NCI-H1417 (cell line): Measurements from ENCODE around the gene PRKG1.
"Not testable (repeated sequence)": the region's sequence is repeated elsewhere in the genome, so short reads cannot be mapped to it uniquely, and the experiment has no call there.

ENCODE experiments used
- DNase-seq, 3 experiments: peaks; one replicate each; lab custom pipeline; 2025; lab: John Stamatoyannopoulos, UW

The PRKG1 gene

DNA sequence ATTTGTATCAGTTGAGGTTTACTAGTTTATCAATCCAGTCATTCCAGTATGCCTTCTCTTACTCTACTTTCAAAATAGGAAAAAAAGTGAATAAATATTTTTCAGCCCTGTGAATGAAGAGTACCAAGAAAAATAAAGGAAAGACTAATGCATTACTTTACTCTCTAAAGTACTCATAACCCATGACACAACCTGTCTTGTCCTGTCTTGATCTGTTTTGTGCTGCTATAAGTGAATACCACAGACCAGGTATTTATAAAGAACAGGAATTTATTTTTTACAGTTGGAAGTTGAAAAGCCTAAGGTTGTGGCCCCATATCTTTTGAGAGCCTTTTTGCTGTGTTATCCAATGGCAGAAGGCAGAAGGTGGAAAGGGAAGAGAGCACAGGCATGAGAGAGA is 1045.2 kb downstream of the PRKG1 start:
- no peak for DNase-seq

DNA sequence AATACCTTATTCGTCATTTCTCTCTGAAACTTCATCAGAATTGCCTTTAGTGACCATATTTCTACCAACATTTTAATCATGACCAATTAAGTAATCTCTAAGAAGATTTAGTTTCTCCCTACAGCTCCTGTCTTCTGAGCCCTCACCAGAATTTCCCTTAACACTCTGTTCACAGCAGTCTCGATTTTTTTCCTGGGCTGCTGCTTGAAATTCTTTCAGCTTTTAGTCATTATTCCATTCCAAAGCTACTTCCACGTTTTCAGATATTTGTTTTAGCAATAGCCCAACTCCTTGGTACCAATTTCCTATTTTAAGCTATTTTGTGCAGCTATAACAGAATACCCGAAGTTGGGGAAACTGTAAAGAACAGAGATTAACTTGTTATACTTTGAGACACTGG is 1047.4 kb downstream of the PRKG1 start:
- DNase-seq = no peak

DNA sequence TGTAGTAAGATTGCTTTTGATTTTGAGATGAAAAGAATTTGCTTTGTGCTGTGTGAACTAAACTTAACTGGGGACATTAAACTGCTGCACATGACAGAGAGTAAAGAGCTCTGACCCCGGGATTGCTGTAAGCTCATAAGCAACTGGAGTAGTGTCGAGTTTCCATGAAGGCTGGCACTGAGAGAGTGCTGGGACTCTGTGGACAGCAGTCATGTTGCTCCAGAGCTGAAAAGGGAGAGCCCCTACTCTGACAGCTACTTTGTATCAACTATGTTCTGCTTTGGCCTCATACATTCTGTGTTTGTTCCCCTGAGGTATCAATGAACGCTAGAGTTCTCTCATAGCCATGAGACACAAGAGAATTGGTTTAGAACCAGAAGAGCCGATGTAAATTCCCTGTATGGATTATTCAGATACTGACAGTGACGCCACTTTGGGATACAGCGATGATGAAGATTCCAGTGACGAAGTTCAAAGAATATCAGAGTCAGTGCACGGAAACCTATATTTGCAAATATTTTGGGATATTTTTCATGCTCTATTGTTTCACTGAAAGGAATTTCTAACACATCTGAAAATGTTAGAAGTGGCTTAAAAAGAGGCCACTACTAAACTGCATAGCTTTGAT is 1053.9 kb downstream of the PRKG1 start:
- DNase-seq = peak in 1 of 3 experiments; percentile 1

DNA sequence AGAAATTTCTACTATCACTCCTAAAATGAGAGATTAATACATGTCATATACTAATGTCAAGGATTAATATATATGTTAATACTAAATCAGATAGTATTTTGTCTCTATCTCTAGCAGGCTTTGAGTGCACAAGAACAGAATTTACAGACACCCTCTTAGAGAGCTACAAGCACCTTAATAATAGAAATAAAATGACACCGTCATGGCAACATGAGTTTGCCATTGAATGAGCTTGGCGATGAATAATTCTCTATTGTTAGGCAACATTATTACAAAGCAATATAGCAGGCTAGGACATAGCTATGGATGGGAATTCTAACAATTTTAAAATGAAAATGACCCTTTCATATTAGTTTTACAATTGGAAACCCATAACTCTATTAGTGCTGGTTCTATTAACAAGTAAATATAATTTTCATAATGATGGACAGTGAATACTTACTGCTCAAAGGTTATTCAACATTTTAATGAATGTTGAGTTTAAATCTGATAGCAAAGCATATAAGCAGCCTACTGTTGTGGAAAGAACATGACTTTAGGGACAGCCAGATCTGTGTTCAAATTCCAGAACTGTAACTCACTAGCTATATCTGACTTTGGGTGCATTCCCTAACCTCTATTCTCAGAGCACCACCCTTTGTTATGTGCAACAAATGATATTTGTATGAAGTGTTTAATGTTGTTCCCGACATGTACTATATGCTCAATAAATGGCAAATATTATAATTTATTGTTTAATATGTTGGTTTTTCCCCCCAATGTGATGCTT is 1055.3 kb downstream of the PRKG1 start:
- DNase-seq = peak in 1 of 3 experiments; percentile 2

DNA sequence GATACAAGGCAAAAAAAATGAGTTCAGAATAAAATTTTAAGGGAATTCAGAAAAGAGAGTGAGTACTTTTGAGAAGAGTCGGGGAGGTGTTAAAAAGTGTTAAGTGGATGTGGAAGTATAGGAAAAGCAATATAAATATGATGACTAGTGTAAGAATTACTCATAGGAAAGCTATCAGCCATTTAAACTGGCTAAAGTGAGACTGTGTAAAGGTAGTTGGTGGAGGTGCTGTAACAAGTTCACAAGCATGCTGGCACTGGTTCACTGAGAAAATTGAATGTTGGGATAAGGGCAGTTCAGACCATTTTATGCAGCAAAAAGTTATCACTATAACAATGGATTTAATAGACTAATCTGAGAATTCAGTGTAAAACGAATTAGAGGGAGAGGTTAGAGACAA is 1060.8 kb downstream of the PRKG1 start:
- no peak for DNase-seq

DNA sequence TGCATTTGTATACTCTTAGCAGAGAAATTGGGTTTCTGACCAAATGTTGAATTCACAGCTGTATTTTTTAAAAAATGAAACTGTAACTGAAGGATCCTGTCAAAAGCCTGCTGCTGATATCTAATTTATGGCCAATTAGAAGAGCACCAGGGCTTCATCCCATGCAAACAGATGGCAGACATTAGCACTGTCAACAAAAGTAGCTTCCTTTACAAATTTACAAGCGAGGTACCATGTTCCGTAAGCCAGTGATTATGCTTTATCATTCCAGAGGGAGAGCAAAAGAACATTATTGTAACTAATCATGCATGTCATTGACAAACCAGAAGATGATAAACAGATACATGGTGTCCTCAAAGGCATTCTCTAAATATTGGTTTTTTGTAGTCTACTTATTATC is 1062.6 kb downstream of the PRKG1 start:
- peak in 2 of 3 experiments; percentile 10 to 63 for DNase-seq

DNA sequence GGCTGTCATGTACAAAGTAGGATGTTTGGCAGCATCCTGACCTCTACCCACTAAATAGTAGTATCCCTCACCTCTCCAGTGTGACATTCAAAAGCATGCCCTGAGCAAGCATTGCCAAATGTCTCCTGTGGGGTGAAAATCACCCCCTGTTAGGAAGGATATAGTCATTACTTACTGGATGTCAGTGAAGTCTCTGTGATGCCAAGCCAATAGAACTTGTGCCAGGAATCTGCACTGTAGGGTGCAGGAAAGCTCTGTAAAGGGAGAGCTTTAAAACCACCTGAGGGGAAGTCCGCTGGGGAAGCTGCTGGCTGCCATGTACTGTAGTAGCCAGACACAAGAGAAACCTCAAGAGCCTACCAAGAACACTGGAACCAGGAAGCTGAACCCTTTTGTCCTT is 1069.1 kb downstream of the PRKG1 start:
- no peak for DNase-seq

DNA sequence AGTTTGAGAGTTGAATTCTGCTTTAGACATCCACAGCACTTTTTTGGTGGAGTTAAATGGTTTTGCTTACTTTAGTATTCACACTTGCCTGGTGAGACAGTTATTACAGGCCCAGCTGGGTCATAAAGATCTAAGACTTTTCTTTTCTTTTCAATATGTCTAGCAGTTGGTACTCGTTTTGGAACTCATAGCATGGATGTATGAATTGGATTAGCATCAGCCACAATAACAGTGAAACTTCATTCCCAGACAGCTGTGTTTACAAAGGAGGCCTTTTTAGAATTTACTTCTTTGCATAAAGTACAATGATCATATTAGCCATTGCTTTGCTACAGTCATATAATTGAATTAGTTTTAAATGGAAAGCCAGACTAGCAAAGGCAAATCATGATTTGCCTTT is 1071.3 kb downstream of the PRKG1 start:
- DNase-seq = peak in 1 of 3 experiments; percentile 2

DNA sequence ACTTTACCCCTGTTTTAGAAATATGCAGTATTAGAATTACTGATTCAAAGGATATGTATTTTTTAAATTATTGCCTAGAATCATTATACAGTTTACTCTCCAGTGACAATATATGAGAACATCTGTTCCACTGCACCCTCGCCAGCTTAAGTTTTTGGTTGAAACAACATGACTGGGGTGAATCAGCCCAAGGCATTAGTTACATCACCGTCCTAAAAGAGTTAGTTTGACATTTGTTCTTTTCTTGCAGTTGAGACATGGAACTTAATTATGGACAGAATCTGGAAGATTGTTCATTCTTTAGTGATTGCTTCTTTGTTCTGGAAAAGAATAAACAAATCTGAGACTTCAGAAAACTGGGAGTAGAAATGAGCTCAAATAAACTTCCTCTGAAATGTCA is 1072.5 kb downstream of the PRKG1 start:
- DNase-seq = no peak

DNA sequence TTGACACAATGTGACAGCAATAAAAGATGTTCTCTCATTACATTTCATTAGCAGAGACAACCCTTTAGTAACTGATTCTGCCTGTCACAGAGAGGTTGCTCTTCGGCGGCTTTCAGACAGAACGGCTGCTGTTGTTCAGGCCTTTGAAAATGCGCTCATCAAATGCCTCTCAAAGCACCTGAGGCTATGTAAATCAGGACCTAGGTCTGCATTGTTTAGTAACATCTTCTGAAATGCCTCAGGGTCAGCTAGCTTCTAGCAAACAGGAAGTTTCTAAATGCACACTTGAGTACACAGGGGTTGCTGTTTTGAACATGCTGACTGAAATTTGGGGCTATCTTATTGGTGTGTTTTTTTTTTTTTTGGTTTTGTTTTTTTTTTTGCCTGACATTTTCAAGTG is 1096.5 kb downstream of the PRKG1 start:
- peak in 1 of 3 experiments; percentile 33 for DNase-seq

DNA sequence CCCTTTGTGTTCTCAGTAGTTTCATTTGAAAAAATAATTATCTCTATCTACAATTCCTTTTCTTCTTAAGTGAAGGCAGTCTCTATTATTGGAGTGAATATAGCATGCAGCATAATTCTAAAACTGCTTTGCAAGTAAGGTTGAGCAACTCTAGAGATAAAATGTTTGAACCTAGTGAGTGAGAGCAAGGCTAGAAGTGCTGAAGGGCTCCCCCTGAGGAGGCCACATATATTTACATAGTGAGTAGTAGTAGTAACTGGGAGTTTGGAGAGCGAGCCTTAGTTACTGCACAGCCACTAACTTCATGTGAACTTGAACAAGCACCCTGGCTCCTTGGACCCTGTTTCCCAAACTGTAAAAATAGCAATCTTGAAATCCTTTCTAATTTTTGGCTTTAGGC is 1098.3 kb downstream of the PRKG1 start:
- no peak for DNase-seq

DNA sequence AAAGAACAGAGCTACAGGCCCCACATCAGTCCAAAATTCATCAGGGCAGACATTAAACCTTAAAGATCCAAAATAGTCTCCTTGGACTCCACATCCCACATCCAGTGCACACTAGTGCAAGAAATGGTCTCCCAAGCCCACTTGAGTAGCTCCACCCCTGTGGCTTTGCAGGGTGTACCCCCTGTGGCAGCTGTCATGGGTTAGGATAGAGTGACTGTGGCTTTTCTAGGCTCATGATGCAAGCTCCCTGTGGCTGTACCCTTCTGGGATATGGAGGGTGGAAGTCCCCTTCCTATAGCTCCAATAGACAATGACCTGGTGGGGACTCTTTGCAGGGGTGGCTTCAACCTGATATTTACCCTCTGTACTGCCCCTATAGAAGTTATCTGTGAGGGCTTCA is 1111.0 kb downstream of the PRKG1 start:
- DNase-seq = no peak

DNA sequence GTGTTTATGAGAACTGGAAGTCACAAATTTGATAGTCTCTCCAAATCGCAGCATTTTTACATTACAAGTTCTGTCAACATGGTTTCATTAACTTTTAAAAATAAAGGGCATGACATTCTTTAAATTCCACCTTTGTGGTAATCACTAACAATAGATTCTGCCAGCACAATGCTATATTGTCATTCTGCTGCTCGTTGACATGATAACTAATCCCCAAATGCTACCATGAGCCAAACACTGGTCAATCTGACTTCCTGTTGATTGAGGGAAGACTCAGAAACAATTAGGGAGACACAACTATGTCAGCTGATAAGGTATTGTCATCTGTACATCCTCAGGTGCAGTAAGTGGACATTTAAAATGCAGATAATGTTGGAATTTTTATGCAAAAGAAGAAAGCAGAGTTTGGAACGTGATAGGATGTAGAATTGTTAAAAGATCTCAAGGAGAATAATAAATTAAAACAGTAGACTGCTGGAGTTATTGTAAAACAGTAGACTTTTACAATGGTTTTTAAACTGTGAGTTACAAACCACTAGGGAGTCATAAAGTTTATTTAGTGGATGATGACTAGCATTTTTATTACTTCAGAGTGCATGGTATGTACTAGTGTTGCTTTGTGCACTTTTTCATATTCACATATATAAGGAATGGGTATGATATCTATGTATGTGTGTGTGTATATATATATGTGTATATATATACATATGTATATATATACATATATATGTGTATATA is 1113.4 kb downstream of the PRKG1 start:
- no peak for DNase-seq

DNA sequence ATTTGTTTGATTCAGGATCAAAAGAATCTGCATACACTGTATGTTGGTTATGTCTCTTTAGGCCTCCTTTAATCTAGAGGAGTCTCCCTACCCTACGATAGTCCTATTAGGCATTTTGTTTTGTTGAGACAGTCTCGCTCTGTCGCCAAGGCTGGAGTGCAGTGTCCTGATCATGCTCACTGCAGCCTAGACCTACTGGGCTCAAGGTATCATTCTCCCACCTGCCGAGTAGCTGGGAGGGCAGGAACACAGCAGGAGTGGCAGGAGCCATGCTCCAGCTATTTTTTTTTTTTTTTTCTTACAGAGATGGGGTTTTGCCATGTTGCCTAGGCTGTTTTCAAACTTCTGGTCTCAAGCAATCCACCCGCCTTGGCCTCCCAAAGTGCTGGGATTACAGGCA is 1116.8 kb downstream of the PRKG1 start:
- DNase-seq = no peak

DNA sequence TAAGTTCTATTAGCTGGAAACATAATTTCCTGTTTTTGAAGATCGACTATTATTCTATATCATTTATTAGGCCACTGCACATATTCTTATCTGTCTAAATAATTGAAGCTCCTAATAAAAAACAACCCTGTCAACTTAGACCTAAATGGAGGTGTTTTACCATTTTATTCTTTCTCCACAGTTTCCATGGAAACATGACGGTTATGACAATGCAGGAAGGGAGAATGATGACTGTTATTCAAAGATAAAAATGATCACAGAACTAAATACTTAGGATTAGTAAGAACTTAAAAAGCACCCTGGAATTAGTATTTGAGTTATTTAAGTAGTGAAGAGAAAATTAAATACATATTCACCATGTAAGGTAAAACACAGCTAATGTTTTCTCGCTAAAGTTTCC is 1119.9 kb downstream of the PRKG1 start:
- DNase-seq = peak in 1 of 3 experiments; percentile 3

DNA sequence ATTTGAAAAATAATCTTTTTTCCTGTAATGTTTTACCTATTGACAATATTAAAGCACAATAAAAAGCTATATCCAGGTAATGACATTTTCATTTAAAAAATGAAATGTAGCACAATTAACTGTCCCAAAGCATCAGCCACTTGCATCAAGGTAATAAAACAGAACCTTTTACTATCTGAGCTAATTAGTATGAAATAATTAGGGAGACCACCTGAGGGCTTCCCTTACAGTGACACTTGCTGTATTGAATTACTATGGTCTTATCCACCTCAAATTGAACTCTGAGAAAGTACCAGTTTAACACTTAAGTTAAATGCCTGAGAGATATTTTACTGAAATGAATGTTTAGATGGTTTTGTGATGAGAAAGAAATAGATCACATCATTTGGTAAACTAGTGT is 1120.4 kb downstream of the PRKG1 start:
- DNase-seq = no peak

DNA sequence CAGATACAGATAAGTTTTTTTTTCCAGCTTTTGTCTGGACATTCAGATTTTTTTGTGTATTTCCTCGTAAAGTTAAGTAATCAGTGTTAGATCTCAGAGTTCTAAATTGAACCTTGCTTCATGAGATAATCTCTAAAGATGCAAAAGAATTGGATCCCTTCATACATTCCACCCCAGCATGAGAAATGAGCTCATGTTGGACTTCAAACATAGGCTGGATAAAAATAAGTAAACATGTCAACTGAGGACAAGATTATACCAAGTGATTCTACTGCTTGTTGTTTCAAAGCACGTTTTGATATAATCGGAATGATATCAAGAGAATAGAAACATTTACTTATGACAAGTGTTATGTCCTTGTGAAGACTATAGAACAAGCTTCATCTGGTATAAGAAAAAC is 1122.8 kb downstream of the PRKG1 start:
- no peak for DNase-seq

DNA sequence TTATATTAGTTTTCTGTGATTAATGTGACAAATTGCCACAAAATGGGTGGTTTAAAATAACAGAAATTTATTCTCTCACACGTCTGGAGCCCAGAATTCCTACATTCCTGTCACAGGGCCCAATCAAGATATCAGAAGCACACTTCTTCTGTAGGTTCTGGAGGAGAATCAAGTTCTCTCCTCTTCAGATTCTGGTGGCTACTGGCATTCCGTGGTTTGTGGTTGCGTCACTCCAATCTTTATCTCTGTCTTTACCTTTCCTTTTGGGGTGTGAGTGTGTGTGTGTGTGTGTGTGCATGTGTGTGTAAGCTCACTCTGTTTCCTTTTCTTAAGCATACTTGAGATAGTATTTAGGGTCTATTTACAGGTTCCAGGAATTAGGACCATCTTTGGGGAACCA is 1124.3 kb downstream of the PRKG1 start:
- DNase-seq = no peak

DNA sequence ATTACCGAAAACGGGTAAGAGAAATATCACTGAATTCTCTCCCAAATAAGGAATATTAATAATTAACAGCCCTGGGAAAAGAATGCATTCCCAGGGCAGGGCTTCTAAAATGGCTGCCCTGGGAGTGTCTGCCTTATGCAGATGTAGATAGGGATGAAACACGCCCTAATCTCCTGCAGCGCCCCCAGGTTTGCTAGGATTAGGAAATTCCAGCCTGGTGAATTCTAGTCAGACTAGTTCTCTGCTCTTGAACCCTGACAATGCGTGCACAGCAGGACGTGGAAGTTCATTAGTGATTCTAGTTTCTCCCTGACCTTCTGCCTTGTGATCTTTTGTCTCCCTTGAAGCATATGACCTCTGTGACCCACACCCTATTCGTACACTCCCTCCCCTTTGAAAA is 1130.6 kb downstream of the PRKG1 start:
- DNase-seq = not testable (repeated sequence)

DNA sequence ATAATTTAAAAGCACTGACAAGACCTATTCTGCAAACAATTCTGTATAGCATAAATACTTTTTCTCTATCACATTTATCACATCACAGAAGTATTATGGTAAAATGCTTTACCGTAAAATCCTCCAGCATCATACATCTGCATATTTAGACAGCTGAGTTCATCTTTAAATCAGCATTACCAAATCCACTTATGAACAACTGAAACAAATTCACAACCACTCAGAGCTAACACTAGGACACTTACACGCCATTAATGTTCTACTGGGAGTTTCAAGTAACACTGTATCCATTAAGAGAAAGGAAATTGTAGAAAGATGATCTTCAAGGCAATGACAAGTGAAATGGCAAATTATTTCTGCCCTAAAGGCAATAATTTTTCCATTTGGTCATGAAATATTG is 1134.1 kb downstream of the PRKG1 start:
- DNase-seq = peak in 2 of 3 experiments; percentile 3 to 8

DNA sequence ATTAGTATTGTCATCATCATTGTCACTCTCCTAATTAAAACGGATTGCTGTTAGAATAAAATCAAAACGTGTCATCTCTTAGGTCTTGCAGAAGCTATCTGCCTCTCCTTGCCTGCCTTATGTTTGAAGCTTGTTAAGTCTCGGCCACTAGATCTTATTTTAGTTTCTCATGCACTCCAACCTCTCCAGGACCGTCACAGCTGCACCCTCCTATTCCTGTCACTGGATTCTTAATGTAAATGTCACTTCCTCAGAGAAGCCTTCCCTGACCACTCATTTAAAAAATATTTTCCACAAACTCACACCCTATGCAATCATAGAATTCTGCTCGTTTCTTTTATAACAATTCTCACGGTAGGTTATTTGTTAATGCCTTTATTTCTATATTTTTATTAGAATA is 1135.9 kb downstream of the PRKG1 start:
- DNase-seq = no peak

DNA sequence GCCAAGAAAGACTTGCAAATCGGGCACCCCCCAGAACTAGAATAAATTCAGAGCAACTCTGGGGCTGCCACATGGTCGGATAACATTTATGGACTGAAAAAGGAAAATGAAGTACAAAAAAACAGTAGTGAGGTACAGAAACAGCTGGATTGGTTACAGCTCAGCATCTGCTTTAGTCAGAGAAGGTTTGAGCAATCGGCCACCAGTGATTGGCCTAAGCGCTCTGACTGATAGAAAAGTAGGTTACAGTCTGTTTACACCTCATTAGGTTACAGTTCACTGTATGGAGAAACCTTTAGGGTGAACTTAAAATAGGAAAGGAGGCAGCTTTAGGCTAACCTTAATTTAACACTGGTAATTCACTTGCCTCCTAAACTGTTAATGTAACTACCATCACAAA is 1137.8 kb downstream of the PRKG1 start:
- DNase-seq = no peak

DNA sequence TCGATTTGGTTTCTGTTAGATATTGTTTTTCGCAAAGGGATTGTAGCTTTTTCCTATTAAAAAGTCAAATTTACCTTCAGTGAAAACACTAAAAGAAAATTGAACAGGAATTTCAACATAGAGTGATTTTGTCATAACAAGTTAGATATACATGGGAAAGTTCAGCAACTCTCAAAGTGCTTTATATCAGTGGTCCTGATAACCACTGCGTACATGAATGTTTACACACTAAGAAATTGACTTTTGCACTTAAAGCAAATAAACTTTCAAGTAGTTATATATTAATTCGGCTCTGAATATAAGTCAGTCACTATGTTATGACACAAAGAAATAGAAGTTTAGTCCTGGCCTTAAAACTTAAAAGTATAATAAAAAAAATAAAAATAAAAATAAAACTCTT is 1138.5 kb downstream of the PRKG1 start:
- no peak for DNase-seq
